GM23338 (cell line): ENCODE measurements around the gene TST. TPM values are rescaled to one million over a fixed set of nuclear protein-coding genes. Genes with fewer than 3 reads are reported as not detected.
A peak's percentile ranks its signal among the peaks of the same experiment; 100 is the strongest.

Experiments
- ATAC-seq: fragments of 200-7000 bp; cut with Tn5 transposase; 3 replicates; pipeline ENCODE4 v1.9.1; 2020
- DNase-seq: peaks from one replicate; pipeline ENCODE4 v3.0.0-alpha.2; 2015; ENCODE audit warnings: low spot score
- H2AFZ ChIP-seq: fragments of 200-600 bp; sonication (generic); 2 replicates; pipeline ENCODE4 v1.8.0; 2016; ENCODE audit warnings: antibody characterized with exemption, mild to moderate bottlenecking, moderate library complexity
- H3F3A ChIP-seq: fragments of 200-600 bp; sonication (generic); replicated peaks from 2 replicates; pipeline ENCODE4 v1.8.0; 2017; ENCODE audit warnings: antibody characterized with exemption, mixed run types, low read depth
- H3K27ac ChIP-seq: fragments of 200-600 bp; sonication (generic); 2 replicates; pipeline ENCODE4 v1.6.1; 2016; ENCODE audit warnings: low read depth
- H3K27me3 ChIP-seq: fragments of 200-600 bp; sonication (generic); 2 replicates; pipeline ENCODE4 v1.8.0; 2016; ENCODE audit warnings: mild to moderate bottlenecking, mixed run types, moderate library complexity; ENCODE audit not compliant: insufficient read depth
- H3K36me3 ChIP-seq: fragments of 200-600 bp; sonication (generic); 2 replicates; pipeline ENCODE4 v1.8.0; 2016; ENCODE audit warnings: mild to moderate bottlenecking; ENCODE audit not compliant: insufficient read depth
- H3K4me1 ChIP-seq: fragments of 200-600 bp; sonication (generic); 2 replicates; pipeline ENCODE4 v1.8.0; 2016; ENCODE audit warnings: mild to moderate bottlenecking, moderate library complexity; ENCODE audit not compliant: insufficient read depth
- H3K4me2 ChIP-seq: fragments of 200-600 bp; sonication (generic); 2 replicates; pipeline ENCODE4 v1.7.1; 2017; ENCODE audit warnings: mixed run types
- H3K4me3 ChIP-seq: fragments of 200-600 bp; sonication (generic); 2 replicates; pipeline ENCODE4 v1.6.1; 2016; ENCODE audit warnings: mixed run types
- H3K79me2 ChIP-seq: fragments of 200-600 bp; sonication (generic); replicated peaks from 2 replicates; pipeline ENCODE4 v1.8.0; 2017; ENCODE audit warnings: mild to moderate bottlenecking; ENCODE audit not compliant: insufficient read depth
- H3K9me2 ChIP-seq: fragments of 200-600 bp; sonication (generic); 2 replicates; pipeline ENCODE4 v1.8.0; 2017; ENCODE audit not compliant: insufficient read depth
- H4K20me1 ChIP-seq: fragments of 200-600 bp; sonication (generic); replicated peaks from 2 replicates; pipeline ENCODE4 v1.8.0; 2017; ENCODE audit warnings: mild to moderate bottlenecking; ENCODE audit not compliant: insufficient read depth
- H3K27ac Mint-ChIP-seq: 2 replicates; pipeline ENCODE4 v1.8.0; 2020; ENCODE audit warnings: inconsistent platforms, mild to moderate bottlenecking, moderate library complexity, mixed read lengths
- H3K27me3 Mint-ChIP-seq: 3 replicates; pipeline ENCODE4 v1.8.0; 2022; ENCODE audit warnings: low read depth, mild to moderate bottlenecking, moderate library complexity, mixed read lengths, inconsistent platforms; ENCODE audit not compliant: insufficient read depth, poor library complexity
- H3K36me3 Mint-ChIP-seq: 3 replicates; pipeline ENCODE4 v1.8.0; 2021; ENCODE audit warnings: low read depth, mild to moderate bottlenecking, inconsistent platforms, moderate library complexity, mixed read lengths
- H3K4me1 Mint-ChIP-seq: 3 replicates; pipeline ENCODE4 v1.8.0; 2020; ENCODE audit warnings: mild to moderate bottlenecking, inconsistent platforms, mixed read lengths
- H3K4me3 Mint-ChIP-seq: 3 replicates; pipeline ENCODE4 v1.8.0; 2021; ENCODE audit warnings: moderate library complexity, mild to moderate bottlenecking, inconsistent platforms, mixed read lengths
- H3K9me3 Mint-ChIP-seq: 3 replicates; pipeline ENCODE4 v1.8.0; 2020; ENCODE audit warnings: moderate library complexity, mild to moderate bottlenecking, inconsistent platforms, mixed read lengths
- CREB1 ChIP-seq: fragments of 250-450 bp; sonication (Bioruptor Pico); IDR thresholded peaks from 2 replicates; pipeline ENCODE4 v1.5.0; 2020; ENCODE audit warnings: low read depth, mild to moderate bottlenecking, moderate library complexity
- EZH2 ChIP-seq: fragments of 200-600 bp; sonication (generic); IDR thresholded peaks from one replicate; pipeline ENCODE4 v1.8.0; 2017; ENCODE audit warnings: antibody characterized with exemption, mild to moderate bottlenecking, low read depth; ENCODE audit not compliant: unreplicated experiment
- EZH2phosphoT487 ChIP-seq: fragments of 200-600 bp; sonication (generic); IDR thresholded peaks from one replicate; pipeline ENCODE4 v1.8.1; 2018; ENCODE audit warnings: antibody characterized with exemption; ENCODE audit not compliant: unreplicated experiment
- JUNB ChIP-seq: IDR thresholded peaks from one replicate; pipeline ENCODE4 v1.6.1; 2016; ENCODE audit warnings: antibody characterized with exemption; ENCODE audit not compliant: unreplicated experiment
- NANOG ChIP-seq: IDR thresholded peaks from 2 replicates; pipeline ENCODE4 v1.6.1; 2016; ENCODE audit warnings: antibody characterized with exemption, borderline replicate concordance
- POLR2AphosphoS5 ChIP-seq: IDR thresholded peaks from 2 replicates; pipeline ENCODE4 v1.6.1; 2016; ENCODE audit warnings: antibody characterized with exemption, low read depth
- STAT1 ChIP-seq: IDR thresholded peaks from one replicate; pipeline ENCODE4 v1.6.1; 2016; ENCODE audit warnings: antibody characterized with exemption; ENCODE audit not compliant: unreplicated experiment
- ZNF114 ChIP-seq: fragments of 250-450 bp; sonication (Bioruptor Pico); IDR thresholded peaks from 2 replicates; pipeline ENCODE4 v1.5.0; 2020; ENCODE audit warnings: mild to moderate bottlenecking, moderate library complexity
- ZNF331 ChIP-seq: fragments of 250-450 bp; sonication (Bioruptor Pico); IDR thresholded peaks from 2 replicates; pipeline ENCODE4 v1.5.0; 2020; ENCODE audit warnings: low read depth, mild to moderate bottlenecking, moderate library complexity
- polyA plus RNA-seq: library from polyadenylated mRNA; unstranded; fragments of >200 nt; fragmentation: Nextera tagmentation; extraction: Ambion mirVana; gene quantifications from 2 replicates; pipeline ENCODE4 v1.2.1, GENCODE V29; 2016
- total RNA-seq: library from RNA; depleted of rRNA; stranded (reverse); fragments of >200 nt; shearing (Covaris generic); gene quantifications from 2 replicates; pipeline ENCODE4 v1.2.3, GENCODE V29; 2014
- TF ChIP-seq, protein P1 (sequence below): IDR thresholded peaks from one replicate; pipeline ENCODE4 v1.6.1; 2018; ENCODE audit warnings: antibody characterized with exemption; ENCODE audit not compliant: unreplicated experiment
- TF ChIP-seq, protein P2 (sequence below): IDR thresholded peaks from 2 replicates; pipeline ENCODE4 v1.6.1; 2016; ENCODE audit warnings: antibody characterized with exemption
- TF ChIP-seq, protein P3 (sequence below), 2 experiments: fragments of 200-600 bp in 1 of 2; sonication (generic) in 1 of 2; conservative IDR thresholded peaks; 2 replicates each; pipeline versions ENCODE4 v1.5.1 to v1.6.1; 2016 to 2017; ENCODE audit warnings: antibody characterized with exemption in 2 of 2, low read depth in 2 of 2, mild to moderate bottlenecking in 2 of 2, moderate library complexity in 1 of 2
- TF ChIP-seq, protein P4 (sequence below): fragments of 250-450 bp; sonication (Bioruptor Pico); IDR thresholded peaks from 2 replicates; pipeline ENCODE4 v1.5.0; 2020; ENCODE audit warnings: mild to moderate bottlenecking, moderate library complexity

TST gene
- total and polyA plus RNA-seq, 2 experiments from 2014 or later = 14.6 to 32.7 TPM

DNA sequence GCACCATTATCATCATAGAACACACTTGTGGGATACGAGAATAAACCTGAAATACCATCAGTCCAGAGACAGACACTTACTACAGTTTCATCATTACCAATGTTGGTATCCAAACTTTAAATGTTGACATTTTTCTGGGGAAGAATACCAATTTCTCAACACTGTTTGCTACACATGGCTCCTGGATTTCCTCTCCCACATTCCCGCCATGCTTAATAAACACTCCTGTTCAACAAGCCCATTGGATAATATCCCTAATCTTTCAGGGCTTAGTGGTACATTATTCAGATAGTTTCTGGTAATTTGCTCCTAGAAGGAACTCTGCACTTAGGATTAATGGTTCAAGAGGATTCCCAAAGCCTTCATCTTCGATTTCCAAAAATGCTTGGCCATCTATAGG is 57.6 kb downstream of the TST start:
- Histone ChIP-seq H3K27ac (no peak overlapping the region), H3K4me2 (peak overlapping the region; percentile 53), H2AFZ (no peak overlapping the region), H3F3A (no peaks in the 10 kb centered on the region), H3K36me3 (0 out of 2 replicates have a peak, but pooled peaks cover 4% of the 10 kb centered on the region), H3K9me2 (0 out of 2 replicates have a peak, but pooled peaks cover 2% of the 10 kb centered on the region), H4K20me1 (no peaks in the 10 kb centered on the region), H3K4me1 (peaks cover 25% of the 10 kb centered on the region), H3K79me2 (no peaks in the 10 kb centered on the region), H3K27me3 (no peaks in the 10 kb centered on the region), H3K4me3 (peak overlapping the region; percentile 7; the same call in 1 of the 2 replicates)
- Mint-ChIP-seq H3K4me1 (peaks cover 20% of the 10 kb centered on the region), H3K27me3 (peaks cover 4% of the 10 kb centered on the region), H3K36me3 (peaks cover 9% of the 10 kb centered on the region; the same call in 2 of the 3 replicates), H3K27ac (no peak overlapping the region), H3K9me3 (peaks cover 28% of the 10 kb centered on the region), H3K4me3 (no peak overlapping the region)
- no peak for ATAC-seq
- TF ChIP-seq, protein P1, sequence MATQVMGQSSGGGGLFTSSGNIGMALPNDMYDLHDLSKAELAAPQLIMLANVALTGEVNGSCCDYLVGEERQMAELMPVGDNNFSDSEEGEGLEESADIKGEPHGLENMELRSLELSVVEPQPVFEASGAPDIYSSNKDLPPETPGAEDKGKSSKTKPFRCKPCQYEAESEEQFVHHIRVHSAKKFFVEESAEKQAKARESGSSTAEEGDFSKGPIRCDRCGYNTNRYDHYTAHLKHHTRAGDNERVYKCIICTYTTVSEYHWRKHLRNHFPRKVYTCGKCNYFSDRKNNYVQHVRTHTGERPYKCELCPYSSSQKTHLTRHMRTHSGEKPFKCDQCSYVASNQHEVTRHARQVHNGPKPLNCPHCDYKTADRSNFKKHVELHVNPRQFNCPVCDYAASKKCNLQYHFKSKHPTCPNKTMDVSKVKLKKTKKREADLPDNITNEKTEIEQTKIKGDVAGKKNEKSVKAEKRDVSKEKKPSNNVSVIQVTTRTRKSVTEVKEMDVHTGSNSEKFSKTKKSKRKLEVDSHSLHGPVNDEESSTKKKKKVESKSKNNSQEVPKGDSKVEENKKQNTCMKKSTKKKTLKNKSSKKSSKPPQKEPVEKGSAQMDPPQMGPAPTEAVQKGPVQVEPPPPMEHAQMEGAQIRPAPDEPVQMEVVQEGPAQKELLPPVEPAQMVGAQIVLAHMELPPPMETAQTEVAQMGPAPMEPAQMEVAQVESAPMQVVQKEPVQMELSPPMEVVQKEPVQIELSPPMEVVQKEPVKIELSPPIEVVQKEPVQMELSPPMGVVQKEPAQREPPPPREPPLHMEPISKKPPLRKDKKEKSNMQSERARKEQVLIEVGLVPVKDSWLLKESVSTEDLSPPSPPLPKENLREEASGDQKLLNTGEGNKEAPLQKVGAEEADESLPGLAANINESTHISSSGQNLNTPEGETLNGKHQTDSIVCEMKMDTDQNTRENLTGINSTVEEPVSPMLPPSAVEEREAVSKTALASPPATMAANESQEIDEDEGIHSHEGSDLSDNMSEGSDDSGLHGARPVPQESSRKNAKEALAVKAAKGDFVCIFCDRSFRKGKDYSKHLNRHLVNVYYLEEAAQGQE = no peak
- TF ChIP-seq ZNF114 (CRISPR knock-in tag) (no peak), POLR2AphosphoS5 (no peak), EZH2phosphoT487 (no peak), JUNB (no peak), EZH2 (no peak), CREB1 (CRISPR knock-in tag) (no peak), STAT1 (no peak), NANOG (no peak), ZNF331 (CRISPR knock-in tag) (no peak)
- TF ChIP-seq, protein P2, sequence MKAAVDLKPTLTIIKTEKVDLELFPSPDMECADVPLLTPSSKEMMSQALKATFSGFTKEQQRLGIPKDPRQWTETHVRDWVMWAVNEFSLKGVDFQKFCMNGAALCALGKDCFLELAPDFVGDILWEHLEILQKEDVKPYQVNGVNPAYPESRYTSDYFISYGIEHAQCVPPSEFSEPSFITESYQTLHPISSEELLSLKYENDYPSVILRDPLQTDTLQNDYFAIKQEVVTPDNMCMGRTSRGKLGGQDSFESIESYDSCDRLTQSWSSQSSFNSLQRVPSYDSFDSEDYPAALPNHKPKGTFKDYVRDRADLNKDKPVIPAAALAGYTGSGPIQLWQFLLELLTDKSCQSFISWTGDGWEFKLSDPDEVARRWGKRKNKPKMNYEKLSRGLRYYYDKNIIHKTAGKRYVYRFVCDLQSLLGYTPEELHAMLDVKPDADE = no peak
- TF ChIP-seq, protein P3, sequence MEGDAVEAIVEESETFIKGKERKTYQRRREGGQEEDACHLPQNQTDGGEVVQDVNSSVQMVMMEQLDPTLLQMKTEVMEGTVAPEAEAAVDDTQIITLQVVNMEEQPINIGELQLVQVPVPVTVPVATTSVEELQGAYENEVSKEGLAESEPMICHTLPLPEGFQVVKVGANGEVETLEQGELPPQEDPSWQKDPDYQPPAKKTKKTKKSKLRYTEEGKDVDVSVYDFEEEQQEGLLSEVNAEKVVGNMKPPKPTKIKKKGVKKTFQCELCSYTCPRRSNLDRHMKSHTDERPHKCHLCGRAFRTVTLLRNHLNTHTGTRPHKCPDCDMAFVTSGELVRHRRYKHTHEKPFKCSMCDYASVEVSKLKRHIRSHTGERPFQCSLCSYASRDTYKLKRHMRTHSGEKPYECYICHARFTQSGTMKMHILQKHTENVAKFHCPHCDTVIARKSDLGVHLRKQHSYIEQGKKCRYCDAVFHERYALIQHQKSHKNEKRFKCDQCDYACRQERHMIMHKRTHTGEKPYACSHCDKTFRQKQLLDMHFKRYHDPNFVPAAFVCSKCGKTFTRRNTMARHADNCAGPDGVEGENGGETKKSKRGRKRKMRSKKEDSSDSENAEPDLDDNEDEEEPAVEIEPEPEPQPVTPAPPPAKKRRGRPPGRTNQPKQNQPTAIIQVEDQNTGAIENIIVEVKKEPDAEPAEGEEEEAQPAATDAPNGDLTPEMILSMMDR (conservative IDR thresholded peaks at IDR 0.05; ENCODE audit: low read depth in 2 of 2) = no peak
- TF ChIP-seq, protein P4, sequence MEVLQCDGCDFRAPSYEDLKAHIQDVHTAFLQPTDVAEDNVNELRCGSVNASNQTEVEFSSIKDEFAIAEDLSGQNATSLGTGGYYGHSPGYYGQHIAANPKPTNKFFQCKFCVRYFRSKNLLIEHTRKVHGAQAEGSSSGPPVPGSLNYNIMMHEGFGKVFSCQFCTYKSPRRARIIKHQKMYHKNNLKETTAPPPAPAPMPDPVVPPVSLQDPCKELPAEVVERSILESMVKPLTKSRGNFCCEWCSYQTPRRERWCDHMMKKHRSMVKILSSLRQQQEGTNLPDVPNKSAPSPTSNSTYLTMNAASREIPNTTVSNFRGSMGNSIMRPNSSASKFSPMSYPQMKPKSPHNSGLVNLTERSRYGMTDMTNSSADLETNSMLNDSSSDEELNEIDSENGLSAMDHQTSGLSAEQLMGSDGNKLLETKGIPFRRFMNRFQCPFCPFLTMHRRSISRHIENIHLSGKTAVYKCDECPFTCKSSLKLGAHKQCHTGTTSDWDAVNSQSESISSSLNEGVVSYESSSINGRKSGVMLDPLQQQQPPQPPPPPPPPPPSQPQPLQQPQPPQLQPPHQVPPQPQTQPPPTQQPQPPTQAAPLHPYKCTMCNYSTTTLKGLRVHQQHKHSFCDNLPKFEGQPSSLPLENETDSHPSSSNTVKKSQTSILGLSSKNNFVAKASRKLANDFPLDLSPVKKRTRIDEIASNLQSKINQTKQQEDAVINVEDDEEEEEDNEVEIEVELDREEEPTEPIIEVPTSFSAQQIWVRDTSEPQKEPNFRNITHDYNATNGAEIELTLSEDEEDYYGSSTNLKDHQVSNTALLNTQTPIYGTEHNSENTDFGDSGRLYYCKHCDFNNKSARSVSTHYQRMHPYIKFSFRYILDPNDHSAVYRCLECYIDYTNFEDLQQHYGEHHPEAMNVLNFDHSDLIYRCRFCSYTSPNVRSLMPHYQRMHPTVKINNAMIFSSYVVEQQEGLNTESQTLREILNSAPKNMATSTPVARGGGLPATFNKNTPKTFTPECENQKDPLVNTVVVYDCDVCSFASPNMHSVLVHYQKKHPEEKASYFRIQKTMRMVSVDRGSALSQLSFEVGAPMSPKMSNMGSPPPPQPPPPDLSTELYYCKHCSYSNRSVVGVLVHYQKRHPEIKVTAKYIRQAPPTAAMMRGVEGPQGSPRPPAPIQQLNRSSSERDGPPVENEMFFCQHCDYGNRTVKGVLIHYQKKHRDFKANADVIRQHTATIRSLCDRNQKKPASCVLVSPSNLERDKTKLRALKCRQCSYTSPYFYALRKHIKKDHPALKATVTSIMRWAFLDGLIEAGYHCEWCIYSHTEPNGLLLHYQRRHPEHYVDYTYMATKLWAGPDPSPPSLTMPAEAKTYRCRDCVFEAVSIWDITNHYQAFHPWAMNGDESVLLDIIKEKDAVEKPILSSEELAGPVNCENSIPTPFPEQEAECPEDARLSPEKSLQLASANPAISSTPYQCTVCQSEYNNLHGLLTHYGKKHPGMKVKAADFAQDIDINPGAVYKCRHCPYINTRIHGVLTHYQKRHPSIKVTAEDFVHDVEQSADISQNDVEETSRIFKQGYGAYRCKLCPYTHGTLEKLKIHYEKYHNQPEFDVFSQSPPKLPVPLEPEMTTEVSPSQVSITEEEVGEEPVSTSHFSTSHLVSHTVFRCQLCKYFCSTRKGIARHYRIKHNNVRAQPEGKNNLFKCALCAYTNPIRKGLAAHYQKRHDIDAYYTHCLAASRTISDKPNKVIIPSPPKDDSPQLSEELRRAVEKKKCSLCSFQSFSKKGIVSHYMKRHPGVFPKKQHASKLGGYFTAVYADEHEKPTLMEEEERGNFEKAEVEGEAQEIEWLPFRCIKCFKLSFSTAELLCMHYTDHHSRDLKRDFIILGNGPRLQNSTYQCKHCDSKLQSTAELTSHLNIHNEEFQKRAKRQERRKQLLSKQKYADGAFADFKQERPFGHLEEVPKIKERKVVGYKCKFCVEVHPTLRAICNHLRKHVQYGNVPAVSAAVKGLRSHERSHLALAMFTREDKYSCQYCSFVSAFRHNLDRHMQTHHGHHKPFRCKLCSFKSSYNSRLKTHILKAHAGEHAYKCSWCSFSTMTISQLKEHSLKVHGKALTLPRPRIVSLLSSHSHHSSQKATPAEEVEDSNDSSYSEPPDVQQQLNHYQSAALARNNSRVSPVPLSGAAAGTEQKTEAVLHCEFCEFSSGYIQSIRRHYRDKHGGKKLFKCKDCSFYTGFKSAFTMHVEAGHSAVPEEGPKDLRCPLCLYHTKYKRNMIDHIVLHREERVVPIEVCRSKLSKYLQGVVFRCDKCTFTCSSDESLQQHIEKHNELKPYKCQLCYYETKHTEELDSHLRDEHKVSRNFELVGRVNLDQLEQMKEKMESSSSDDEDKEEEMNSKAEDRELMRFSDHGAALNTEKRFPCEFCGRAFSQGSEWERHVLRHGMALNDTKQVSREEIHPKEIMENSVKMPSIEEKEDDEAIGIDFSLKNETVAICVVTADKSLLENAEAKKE = no peak
- DNase-seq = no peak
